ENCODE measurements around the gene FMOD. TPM values are rescaled to one million over a fixed set of nuclear protein-coding genes. Genes with fewer than 3 reads are reported as not detected.

FMOD gene
- total and polyA plus RNA-seq, 5 experiments from 2014 or later = not detected

DNA sequence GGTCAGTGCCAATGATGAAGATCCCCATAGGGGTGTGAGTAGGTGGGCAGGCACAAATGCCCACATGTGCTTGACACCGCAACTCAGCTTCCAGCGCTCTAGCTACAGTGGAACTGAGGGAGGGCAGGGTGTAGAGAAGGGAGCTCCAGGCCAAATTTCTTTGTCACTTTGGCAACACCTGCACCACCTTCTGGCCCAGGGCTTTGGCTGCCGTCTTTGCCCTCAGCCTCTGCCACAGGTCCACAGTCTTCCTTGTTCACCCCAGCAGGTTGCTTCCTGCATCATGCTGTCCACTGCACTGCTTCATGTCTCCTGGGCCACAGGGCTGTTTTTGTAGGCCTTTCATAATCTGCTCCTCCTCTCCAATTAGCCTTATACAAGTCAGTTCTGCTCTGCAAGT is 20.4 kb upstream of the FMOD start:
- Mint-ChIP-seq H3K4me3 (no peak overlapping the region), H3K9me3 (no peaks in the 10 kb centered on the region), H3K36me3 (no peaks in the 10 kb centered on the region), H3K27me3 (peaks cover 0 to 8% (median 3%) of the 10 kb centered on the region in 5 donors), H3K4me1 (peaks cover 0 to 5% (median 0%) of the 10 kb centered on the region in 4 donors), H3K27ac (no peak overlapping the region)
- DNase-seq = no peak
- no peak for ATAC-seq
- POLR2A ChIA-PET = interaction anchor here (0.7 kb wide), 1 partner anchor 10 kb away, joined by 3 read pairs; no protein-coding TSS in a partner anchor

DNA sequence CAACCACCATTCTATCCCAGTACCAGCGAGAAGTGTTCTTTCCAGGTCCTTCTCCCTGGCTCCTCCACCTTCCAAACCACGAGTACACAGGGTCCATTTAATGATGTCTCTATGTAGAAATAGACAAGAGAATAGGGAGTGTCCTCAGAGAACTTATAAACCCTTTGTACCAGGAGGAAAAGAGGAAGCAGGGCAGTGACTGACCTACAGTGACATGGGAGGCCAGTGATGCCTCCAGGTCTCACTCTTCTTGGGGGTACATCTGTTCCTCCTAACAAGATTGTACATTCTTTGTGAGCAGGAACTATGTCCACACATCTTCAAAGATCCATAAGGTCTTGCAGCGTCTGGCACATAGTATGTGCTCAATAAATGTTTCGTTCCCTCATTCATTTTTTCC is 18.7 kb upstream of the FMOD start:
- POLR2A ChIA-PET = no interaction called here
- DNase-seq (no peak), ATAC-seq (no peak)
- H3K36me3 Mint-ChIP-seq = no peaks in the 10 kb centered on the region
- H3K9me3 Mint-ChIP-seq = no peaks in the 10 kb centered on the region
- no peak overlapping the region for H3K4me3 Mint-ChIP-seq
- no peak overlapping the region for H3K27ac Mint-ChIP-seq
- H3K4me1 Mint-ChIP-seq = peaks cover 0 to 7% (median 0%) of the 10 kb centered on the region in 4 donors
- H3K27me3 Mint-ChIP-seq = peaks cover 2 to 13% (median 6%) of the 10 kb centered on the region in 5 donors

GRCh38 chr1:203368624-203369451 is 17.9 kb upstream of the FMOD start:
- H3K9me3 Mint-ChIP-seq = no peaks in the 10 kb centered on the region
- no peak overlapping the region for H3K27ac Mint-ChIP-seq
- no peak for ATAC-seq

GRCh38 chr1:203367057-203367456 is 16.1 kb upstream of the FMOD start:
- peaks cover 2 to 15% (median 11%) of the 10 kb centered on the region in 5 donors for H3K27me3 Mint-ChIP-seq
- no peak overlapping the region for H3K27ac Mint-ChIP-seq
- H3K36me3 Mint-ChIP-seq = no peaks in the 10 kb centered on the region
- ATAC-seq (no peak), DNase-seq (no peak)
- no peaks in the 10 kb centered on the region for H3K9me3 Mint-ChIP-seq
- no peak overlapping the region for H3K4me3 Mint-ChIP-seq
- H3K4me1 Mint-ChIP-seq = peaks cover 0 to 14% (median 0%) of the 10 kb centered on the region in 4 donors
- POLR2A ChIA-PET = no interaction called here

More at GRCh38 chr1:203368624-203369451, 17.9 kb upstream of the FMOD start:
- peaks cover 0 to 11% (median 0%) of the 10 kb centered on the region in 4 donors for H3K4me1 Mint-ChIP-seq
- no peaks in the 10 kb centered on the region for H3K36me3 Mint-ChIP-seq
- POLR2A ChIA-PET = no interaction called here
- peaks cover 2 to 15% (median 11%) of the 10 kb centered on the region in 5 donors for H3K27me3 Mint-ChIP-seq
- no peak for DNase-seq
- no peak overlapping the region for H3K4me3 Mint-ChIP-seq

GRCh38 chr1:203366476-203366875 is 15.6 kb upstream of the FMOD start:
- Mint-ChIP-seq H3K4me1 (peaks cover 0 to 20% (median 0%) of the 10 kb centered on the region in 4 donors), H3K27ac (no peak overlapping the region), H3K27me3 (peaks cover 2 to 15% (median 11%) of the 10 kb centered on the region in 5 donors), H3K4me3 (no peak overlapping the region), H3K9me3 (no peaks in the 10 kb centered on the region), H3K36me3 (no peaks in the 10 kb centered on the region)
- POLR2A ChIA-PET = no interaction called here
- DNase-seq (no peak), ATAC-seq (no peak)

- ATAC-seq = no peak
- Mint-ChIP-seq H3K4me1 (peaks cover 0 to 22% (median 0%) of the 10 kb centered on the region in 4 donors), H3K27ac (no peak overlapping the region), H3K4me3 (no peak overlapping the region), H3K27me3 (peaks cover 6 to 26% (median 18%) of the 10 kb centered on the region in 5 donors), H3K36me3 (no peaks in the 10 kb centered on the region), H3K9me3 (no peaks in the 10 kb centered on the region)
- POLR2A ChIA-PET = interaction anchor here (0.7 kb wide), 1 partner anchor 55 kb away, joined by 3 read pairs; no protein-coding TSS in a partner anchor
- DNase-seq = no peak
Observed at GRCh38 chr1:203364806-203365205, 13.9 kb upstream of the FMOD start.

DNA sequence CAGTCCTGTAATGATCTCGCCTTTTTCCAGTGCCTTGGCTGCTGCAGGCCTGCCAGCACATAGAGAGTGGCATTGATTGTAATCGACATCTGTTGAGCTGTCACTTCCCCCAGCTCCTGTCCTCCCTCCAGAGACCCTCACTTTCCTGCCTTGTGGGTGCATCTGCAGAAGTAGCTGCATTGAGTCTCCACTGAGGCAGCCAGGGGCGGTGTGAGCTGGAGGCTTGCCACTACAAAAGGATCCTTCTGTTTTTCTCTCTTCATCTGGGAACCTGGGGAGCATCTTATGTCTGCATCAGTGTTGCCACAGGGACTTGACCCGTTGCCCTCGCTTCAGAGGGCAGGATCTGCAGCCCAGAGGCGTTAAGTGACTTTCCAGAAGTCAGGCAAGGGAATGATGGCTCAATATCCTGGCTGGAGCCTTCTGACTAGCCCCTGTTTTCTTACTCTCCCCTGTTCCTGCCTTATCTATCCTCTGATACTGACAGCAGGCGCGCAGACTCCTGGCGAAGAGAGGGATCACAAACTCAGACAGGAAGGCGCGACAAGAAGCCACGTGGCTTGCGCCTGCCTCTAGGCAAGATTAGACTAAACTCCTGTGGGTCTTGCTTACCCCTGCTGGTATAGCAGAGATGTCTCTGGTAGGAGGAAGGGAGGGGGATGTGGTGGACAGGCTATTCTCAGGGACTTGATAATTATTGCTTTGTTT is 13.3 kb upstream of the FMOD start:
- H3K4me1 Mint-ChIP-seq = peaks cover 0 to 19% (median 0%) of the 10 kb centered on the region in 4 donors

DNA sequence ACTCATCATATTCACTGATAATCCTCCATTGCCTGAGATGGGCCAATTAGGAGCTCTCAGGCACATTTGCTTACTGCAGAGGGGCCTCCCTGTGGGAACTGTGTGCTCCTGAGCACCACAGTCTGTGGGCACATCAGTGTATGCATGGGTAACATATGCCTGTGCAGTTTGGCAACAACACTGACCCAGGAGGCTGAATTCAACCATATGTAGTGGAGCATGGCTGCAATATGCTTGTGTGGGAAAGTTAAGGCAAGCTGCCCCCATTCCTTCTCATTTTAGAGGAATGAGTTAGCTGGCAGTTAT is 11.8 kb upstream of the FMOD start:
- POLR2A ChIA-PET = interaction anchor here (0.6 kb wide), 1 partner anchor 10 kb away, joined by 4 read pairs; no protein-coding TSS in a partner anchor
- no peaks in the 10 kb centered on the region for H3K36me3 Mint-ChIP-seq
- H3K27me3 Mint-ChIP-seq = peaks cover 9 to 42% (median 22%) of the 10 kb centered on the region in 5 donors
- no peak for DNase-seq
- peaks cover 0 to 17% (median 0%) of the 10 kb centered on the region in 4 donors for H3K4me1 Mint-ChIP-seq
- H3K9me3 Mint-ChIP-seq = no peaks in the 10 kb centered on the region
- ATAC-seq = no peak
- no peak overlapping the region for H3K4me3 Mint-ChIP-seq
- no peak overlapping the region for H3K27ac Mint-ChIP-seq

More for the DNA sequence above, 13.3 kb upstream of the FMOD start:
- no peaks in the 10 kb centered on the region for H3K36me3 Mint-ChIP-seq
- H3K4me3 Mint-ChIP-seq = no peak overlapping the region
- DNase-seq = no peak
- POLR2A ChIA-PET = interaction anchor here (0.7 kb wide), 1 partner anchor 54 kb away, joined by 3 read pairs; no protein-coding TSS in a partner anchor
- ATAC-seq = no peak
- no peaks in the 10 kb centered on the region for H3K9me3 Mint-ChIP-seq
- H3K27me3 Mint-ChIP-seq = peaks cover 6 to 32% (median 19%) of the 10 kb centered on the region in 5 donors
- no peak overlapping the region for H3K27ac Mint-ChIP-seq

DNA sequence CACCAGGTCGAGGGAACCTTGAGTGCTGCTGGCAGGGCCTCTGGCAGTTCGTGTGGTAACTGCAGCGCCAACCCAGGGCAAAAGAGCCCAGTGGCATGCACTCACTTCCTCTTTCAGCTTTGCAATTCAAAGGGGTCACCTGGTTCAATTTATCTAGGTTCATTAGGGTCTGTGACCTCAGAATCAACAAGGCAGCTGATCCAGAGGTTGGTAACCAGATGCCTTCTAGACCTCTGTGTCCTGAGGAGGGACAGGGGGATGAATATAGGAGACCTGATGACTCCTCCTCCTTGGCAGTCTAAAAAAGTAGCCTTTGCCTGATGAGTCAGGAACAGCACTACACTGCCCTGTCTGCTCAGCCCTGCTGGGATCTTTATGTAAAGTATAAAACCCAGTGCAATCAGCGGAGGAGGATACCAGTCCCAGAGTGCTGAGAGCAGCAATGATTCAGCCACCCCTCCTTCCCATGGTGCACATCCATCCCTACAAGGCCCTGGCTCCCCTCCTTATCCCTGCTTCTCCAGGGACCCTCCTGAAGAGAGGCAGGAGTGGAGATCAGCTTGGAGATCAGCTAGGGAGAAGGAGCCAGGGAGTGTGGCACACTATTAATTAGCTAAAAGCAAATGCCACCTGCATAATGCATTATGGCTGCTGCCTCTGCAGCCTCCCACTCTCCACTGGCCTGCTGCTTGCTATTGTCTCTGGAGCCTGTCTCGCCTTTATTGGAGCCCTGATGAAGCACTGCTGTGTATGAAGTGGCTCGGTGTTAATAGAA is 11.2 kb upstream of the FMOD start:
- Mint-ChIP-seq H3K36me3 (no peaks in the 10 kb centered on the region), H3K27me3 (peaks cover 9 to 47% (median 22%) of the 10 kb centered on the region in 5 donors), H3K4me1 (peaks cover 0 to 17% (median 0%) of the 10 kb centered on the region in 4 donors), H3K4me3 (no peak overlapping the region), H3K9me3 (no peaks in the 10 kb centered on the region), H3K27ac (no peak overlapping the region)
- DNase-seq (no peak), ATAC-seq (no peak)
- POLR2A ChIA-PET = interaction anchor here (0.6 kb wide), 1 partner anchor 10 kb away, joined by 4 read pairs; no protein-coding TSS in a partner anchor

GRCh38 chr1:203360547-203361185 is 9.7 kb upstream of the FMOD start:
- no peak for DNase-seq
- no peak for ATAC-seq
- POLR2A ChIA-PET = interaction anchor here (0.6 kb wide), 1 partner anchor 11 kb away, joined by 3 read pairs; no protein-coding TSS in a partner anchor
- H3K36me3 Mint-ChIP-seq = no peaks in the 10 kb centered on the region
- H3K4me3 Mint-ChIP-seq = no peak overlapping the region
- H3K9me3 Mint-ChIP-seq = no peaks in the 10 kb centered on the region
- peaks cover 9 to 49% (median 21%) of the 10 kb centered on the region in 5 donors for H3K27me3 Mint-ChIP-seq
- no peak overlapping the region for H3K27ac Mint-ChIP-seq
- H3K4me1 Mint-ChIP-seq = peaks cover 0 to 17% (median 0%) of the 10 kb centered on the region in 4 donors

DNA sequence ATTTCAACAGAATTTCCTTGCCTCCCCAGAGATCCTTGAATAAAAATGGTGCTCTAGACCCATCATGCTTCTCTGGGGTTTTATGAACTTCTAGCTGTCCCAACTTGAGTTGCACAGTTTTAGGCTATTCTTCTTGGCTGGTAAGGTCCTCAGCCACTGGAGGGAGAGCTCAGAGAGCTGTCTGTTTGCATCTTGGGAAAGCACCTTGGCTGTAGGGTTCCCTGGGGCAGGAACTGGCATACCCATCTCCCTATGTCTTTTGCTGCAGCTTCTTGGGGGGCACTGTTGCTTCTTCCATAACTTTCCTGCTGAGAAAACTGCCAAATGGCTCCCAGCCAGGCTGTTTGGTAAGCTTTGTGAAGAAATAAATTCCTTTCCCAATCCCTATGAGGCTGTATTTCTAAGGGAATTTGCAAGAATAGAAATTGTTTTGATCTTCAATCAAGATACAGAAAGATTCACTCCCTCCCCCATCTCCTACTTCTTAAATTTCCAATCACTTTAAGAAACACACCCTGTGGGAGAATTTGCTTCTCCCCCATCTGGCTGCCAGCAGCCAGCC is 8.2 kb upstream of the FMOD start:
- H3K9me3 Mint-ChIP-seq = no peaks in the 10 kb centered on the region
- ATAC-seq (no peak), DNase-seq (no peak)
- H3K4me1 Mint-ChIP-seq = peaks cover 0 to 10% (median 0%) of the 10 kb centered on the region in 4 donors
- H3K4me3 Mint-ChIP-seq = no peak overlapping the region
- H3K27me3 Mint-ChIP-seq = peaks cover 8 to 36% (median 18%) of the 10 kb centered on the region in 5 donors
- H3K36me3 Mint-ChIP-seq = no peaks in the 10 kb centered on the region
- POLR2A ChIA-PET = no interaction called here
- H3K27ac Mint-ChIP-seq = no peak overlapping the region

DNA sequence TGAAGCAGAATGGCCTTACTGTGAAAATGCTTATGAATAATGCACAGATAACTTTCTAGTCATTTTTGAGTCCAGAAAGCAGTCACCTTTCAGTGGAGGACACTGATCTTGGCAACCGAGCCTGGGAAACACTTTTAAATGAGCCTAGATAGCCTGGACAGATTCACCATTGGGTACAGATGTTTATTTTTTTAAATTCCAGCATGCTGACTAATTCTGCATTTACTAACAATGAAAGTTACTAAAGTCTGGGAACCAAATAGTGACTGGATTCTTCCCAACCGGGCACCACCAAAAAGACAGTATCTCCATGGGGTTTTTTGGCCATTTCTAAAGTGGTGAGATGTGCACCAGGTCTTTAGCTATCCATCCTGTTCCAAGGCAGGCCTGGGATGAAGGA is 3.3 kb upstream of the FMOD start:
- no peaks in the 10 kb centered on the region for H3K36me3 Mint-ChIP-seq
- DNase-seq (no peak), ATAC-seq (no peak)
- peaks cover 14 to 53% (median 29%) of the 10 kb centered on the region in 5 donors for H3K27me3 Mint-ChIP-seq
- POLR2A ChIA-PET = no interaction called here
- no peak overlapping the region for H3K4me3 Mint-ChIP-seq
- H3K27ac Mint-ChIP-seq = no peak overlapping the region
- H3K4me1 Mint-ChIP-seq = peaks cover 0 to 9% (median 2%) of the 10 kb centered on the region in 4 donors
- no peaks in the 10 kb centered on the region for H3K9me3 Mint-ChIP-seq
